Stimulated activated CD4-positive, alpha-beta T cell treated with anti-CD3 and anti-CD28 coated beads, TNF-alpha, amount 100 ng/mL, for 48 hours (primary cell): Measurements from ENCODE around the gene SLC6A18.

Experiments used
- DNase-seq, 3 donors: peaks; one replicate each; pipeline ENCODE4 v3.0.0-alpha.2; 2020; ENCODE audit warnings: low read depth in 3 of 3

SLC6A18 gene

GRCh38 chr5:1231354-1231905 lies 6.2 kb downstream of the SLC6A18 start:
- no peak for DNase-seq

GRCh38 chr5:1232780-1233179 lies 7.6 kb downstream of the SLC6A18 start:
- no peak for DNase-seq

GRCh38 chr5:1235379-1235778 lies 10.2 kb downstream of the SLC6A18 start:
- no peak for DNase-seq

GRCh38 chr5:1235838-1236237 lies 10.7 kb downstream of the SLC6A18 start:
- DNase-seq = no peak

- no peak for DNase-seq
These were observed 14.5 kb downstream of the SLC6A18 start for GRCh38 chr5:1239505-1240251.

- no peak for DNase-seq
These were observed 15.5 kb downstream of the SLC6A18 start for GRCh38 chr5:1240496-1241260.

GRCh38 chr5:1241509-1242080 lies 16.4 kb downstream of the SLC6A18 start:
- no peak for DNase-seq

- no peak for DNase-seq
These were observed 17.7 kb downstream of the SLC6A18 start for GRCh38 chr5:1242733-1243486.

- no peak for DNase-seq
These were observed 18.4 kb downstream of the SLC6A18 start for GRCh38 chr5:1243487-1244130.

GRCh38 chr5:1244255-1244654 lies 19.1 kb downstream of the SLC6A18 start:
- DNase-seq = no peak

GRCh38 chr5:1244976-1245375 lies 19.8 kb downstream of the SLC6A18 start:
- no peak for DNase-seq

- DNase-seq = no peak
These were observed 20.9 kb downstream of the SLC6A18 start for GRCh38 chr5:1245905-1246576.

GRCh38 chr5:1246711-1247431 lies 21.7 kb downstream of the SLC6A18 start:
- no peak for DNase-seq

GRCh38 chr5:1247811-1248210 lies 22.6 kb downstream of the SLC6A18 start:
- DNase-seq = no peak

- no peak for DNase-seq
These were observed 24.4 kb downstream of the SLC6A18 start for GRCh38 chr5:1249366-1250280.

- DNase-seq = no peak
These were observed 26.7 kb downstream of the SLC6A18 start for GRCh38 chr5:1251678-1252580.

- DNase-seq = no peak
These were observed 27.5 kb downstream of the SLC6A18 start for GRCh38 chr5:1252681-1253080.
